DOHH2 (cell line): ENCODE data around the gene ZBED3.

Experiments
- EZH2phosphoT487 ChIP-seq: fragments of 200-600 bp; sonication (generic); IDR thresholded peaks from 2 replicates; pipeline ENCODE4 v1.6.1; 2017; ENCODE audit warnings: borderline replicate concordance, mild to moderate bottlenecking, antibody characterized with exemption, low read length, moderate library complexity, mixed read lengths
- TF ChIP-seq, protein P1 (sequence below): fragments of 200-600 bp; sonication (generic); IDR thresholded peaks from one replicate; pipeline ENCODE4 v1.5.1; 2014; ENCODE audit warnings: antibody characterized with exemption, mild to moderate bottlenecking, low read depth, low read length; ENCODE audit not compliant: poor library complexity, severe bottlenecking

GRCh38 chr5:77128411-77129061 is 41.5 kb upstream of the ZBED3 start:
- TF ChIP-seq, protein P1, sequence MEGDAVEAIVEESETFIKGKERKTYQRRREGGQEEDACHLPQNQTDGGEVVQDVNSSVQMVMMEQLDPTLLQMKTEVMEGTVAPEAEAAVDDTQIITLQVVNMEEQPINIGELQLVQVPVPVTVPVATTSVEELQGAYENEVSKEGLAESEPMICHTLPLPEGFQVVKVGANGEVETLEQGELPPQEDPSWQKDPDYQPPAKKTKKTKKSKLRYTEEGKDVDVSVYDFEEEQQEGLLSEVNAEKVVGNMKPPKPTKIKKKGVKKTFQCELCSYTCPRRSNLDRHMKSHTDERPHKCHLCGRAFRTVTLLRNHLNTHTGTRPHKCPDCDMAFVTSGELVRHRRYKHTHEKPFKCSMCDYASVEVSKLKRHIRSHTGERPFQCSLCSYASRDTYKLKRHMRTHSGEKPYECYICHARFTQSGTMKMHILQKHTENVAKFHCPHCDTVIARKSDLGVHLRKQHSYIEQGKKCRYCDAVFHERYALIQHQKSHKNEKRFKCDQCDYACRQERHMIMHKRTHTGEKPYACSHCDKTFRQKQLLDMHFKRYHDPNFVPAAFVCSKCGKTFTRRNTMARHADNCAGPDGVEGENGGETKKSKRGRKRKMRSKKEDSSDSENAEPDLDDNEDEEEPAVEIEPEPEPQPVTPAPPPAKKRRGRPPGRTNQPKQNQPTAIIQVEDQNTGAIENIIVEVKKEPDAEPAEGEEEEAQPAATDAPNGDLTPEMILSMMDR, result no peak
- no peak for TF ChIP-seq EZH2phosphoT487
